GM18951 (cell line): ENCODE measurements around the gene MYO7A.

ENCODE experiments used
- POLR2A ChIP-seq: IDR thresholded peaks from 4 replicates; pipeline ENCODE4 v1.6.1; 2011; ENCODE audit warnings: mild to moderate bottlenecking; ENCODE audit not compliant: insufficient read length, insufficient read depth; ENCODE audit errors: extremely low read depth
- in situ Hi-C: fragments of 300-500 bp; cut with MboI; formaldehyde crosslinking; loops from one replicate; pipeline ENCODE4 v1.12.0; 2022; ENCODE audit warnings: low sequenced_read_pairs, mixed read lengths, inconsistent platforms; ENCODE audit not compliant: unreplicated experiment

MYO7A gene

DNA sequence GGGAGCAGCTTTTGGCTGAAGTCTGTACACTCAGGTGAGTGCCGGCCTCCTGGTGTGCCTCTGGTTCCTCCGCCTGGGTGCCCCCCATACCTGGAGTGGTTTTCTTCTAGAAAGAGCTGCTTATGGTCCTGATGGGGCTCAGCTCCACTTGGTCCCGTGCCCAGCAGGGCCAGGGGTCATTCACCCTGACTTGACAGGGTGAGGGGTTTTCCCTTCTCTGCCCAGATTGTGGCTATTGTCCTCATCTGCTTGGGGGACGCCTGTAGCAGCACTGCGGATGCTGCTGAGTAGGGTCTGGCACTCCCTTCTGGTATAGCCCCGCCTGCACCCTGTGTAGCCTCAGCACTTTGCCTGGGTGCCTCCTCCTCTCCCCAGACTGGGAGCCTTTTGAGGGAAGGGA, 17.2 kb upstream of the MYO7A start:
- in situ Hi-C loops: no loop called here
- no peak for TF ChIP-seq POLR2A

DNA sequence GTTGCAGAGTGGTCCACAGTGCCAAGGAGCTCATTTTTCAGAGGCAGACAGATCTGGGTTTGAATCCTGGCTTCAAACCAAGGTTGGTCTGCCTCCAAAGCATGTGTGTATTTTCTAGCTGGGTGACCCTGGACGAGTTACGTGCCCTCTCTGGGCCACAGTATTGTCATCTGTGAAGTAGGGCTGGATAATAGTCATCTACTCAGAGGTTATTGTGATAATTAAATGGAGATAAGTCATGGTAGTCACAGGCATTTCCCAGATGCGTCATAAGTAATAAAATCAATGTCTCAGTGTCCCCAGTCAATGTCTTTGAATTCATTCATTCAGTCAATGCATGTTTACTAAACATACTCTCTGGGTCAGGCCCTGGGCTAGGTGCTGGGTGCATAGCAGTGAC, 16.8 kb upstream of the MYO7A start:
- in situ Hi-C loops: no loop called here
- TF ChIP-seq POLR2A: no peak

DNA sequence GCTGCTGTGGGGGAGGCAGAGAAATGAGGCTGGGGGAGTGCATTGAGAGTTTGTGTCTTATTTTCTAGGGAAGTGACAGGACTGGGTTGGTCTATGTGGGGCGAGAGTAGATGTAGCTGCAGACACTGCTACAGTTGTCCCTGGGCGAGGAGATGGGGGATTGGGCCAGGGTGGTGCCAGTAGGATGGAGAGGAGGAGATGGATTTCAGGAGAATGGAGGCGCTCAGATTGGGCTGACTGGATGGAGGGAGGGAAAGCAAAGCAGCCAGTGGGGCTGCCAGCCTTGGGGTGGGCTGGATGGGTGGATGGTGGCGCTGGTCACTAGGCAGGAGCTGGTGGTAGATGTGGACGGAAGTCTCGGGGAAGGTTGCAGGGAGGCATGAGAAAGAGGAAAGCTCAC, 16.1 kb upstream of the MYO7A start:
- in situ Hi-C loops: no loop called here
- no peak for TF ChIP-seq POLR2A

DNA sequence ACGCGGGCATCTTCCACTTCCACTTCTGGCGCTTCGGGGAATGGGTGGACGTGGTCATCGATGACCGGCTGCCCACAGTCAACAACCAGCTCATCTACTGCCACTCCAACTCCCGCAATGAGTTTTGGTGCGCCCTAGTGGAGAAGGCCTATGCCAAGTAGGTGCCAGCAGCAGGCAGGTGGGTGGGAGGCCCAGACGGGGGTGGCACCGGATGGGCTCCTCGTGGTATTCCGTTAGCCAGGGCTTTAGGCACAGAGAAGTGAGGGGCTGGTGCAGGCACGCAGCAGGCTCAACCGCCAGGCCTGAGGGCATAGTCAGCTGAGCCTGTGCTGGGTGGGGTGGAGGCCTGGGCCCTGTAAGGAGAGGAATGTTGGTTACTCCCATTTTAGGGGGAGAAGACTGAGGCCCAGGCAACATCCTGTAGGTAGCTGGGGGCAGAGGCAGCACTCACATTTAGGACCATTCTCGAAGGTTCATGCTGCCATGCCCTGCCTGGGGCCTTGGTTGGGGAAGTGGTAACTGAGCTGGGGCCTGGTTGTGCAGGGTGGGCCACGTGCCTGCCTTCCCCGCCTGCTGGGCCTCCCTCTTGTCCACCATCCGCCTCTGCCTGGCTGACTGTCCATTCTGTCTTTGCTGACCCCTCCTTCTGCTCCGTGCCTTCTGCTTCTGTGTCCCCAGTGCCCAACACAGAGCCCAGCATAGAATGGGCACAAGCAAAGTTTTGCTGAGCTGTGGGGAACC, 15.2 kb upstream of the MYO7A start:
- in situ Hi-C loops: no loop called here
- no peak for TF ChIP-seq POLR2A

DNA sequence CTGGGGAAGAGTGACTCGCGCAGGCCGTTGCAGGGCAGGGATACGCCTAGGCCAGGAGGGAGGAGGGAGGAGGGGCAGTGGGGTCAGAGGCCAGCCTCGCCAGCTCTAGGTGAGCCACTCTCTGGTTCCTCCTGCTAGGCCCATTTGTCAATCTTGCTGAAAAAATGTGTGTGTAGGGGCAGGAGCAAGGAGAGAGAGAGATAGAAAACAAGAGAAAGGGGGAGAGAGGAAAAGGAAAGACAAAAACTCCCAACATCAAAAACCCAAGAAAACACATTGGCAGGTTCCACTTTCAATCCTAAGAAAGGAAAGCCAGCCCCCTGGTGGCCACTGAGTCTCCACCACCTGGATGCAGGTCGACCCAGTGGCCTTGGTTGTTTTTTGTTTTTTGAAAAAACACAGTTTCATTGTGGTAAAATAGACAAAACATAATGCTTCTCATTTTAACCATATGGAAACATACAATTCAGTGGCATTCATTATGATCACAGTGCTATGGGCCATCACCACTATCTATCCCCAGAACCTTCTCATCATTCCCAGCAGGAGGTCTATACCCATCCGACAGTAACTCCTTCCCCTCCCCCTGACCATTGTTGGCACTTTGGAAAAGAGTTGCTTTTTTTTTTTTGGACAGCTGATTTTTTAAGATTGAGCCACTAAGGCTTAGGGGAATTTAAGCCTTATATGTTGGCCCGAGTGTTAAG, 14.5 kb upstream of the MYO7A start:
- TF ChIP-seq POLR2A: no peak
- in situ Hi-C loops: no loop called here

DNA sequence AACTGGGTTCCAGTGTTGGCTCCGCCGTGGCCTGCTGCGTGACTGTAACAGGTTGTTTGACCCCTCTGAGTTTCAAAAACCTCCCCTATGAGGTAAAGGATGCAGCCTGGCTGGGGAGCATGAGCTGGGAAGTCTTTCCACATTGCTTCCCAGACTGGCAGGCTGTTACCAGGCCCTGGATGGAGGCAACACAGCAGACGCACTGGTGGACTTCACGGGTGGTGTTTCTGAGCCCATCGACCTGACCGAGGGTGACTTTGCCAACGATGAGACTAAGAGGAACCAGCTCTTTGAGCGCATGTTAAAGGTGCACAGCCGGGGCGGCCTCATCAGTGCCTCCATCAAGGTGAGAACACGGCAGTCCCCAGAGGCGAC, 14.0 kb upstream of the MYO7A start:
- no peak for TF ChIP-seq POLR2A
- in situ Hi-C loops: no loop called here

DNA sequence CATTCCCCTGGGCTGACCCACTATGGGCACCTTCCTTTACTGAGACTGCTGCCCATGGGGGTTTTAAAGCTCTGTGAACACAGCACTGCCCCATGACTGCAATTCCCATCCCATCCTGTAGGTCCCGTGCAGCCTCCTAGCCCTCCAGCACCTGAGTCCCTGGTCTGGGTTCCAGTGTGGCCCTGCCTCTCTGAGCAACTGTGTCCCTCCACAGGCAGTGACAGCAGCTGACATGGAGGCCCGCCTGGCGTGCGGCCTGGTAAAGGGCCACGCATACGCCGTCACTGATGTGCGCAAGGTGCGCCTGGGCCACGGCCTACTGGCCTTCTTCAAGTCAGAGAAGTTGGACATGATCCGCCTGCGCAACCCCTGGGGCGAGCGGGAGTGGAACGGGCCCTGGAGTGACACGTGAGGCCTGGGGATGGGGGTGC, 12.8 kb upstream of the MYO7A start:
- in situ Hi-C loops: no loop called here
- no peak for TF ChIP-seq POLR2A

DNA sequence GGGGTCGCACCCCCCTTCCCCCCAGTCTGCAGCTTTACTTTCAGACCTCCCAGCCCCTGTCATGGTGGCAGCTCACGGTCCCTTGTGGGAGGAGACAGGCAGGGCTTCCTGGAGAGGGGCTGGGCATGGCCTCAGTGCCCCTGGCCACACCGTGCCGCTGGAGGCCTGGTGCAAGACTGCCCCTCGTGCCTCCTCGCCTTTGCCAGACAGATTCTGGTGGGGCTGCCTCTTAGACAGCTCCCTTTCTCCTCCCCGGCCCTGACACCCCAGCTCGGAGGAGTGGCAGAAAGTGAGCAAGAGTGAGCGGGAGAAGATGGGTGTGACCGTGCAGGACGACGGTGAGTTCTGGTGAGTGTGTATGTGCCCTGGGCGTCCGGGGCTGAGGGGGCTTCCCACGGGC, 12.1 kb upstream of the MYO7A start:
- in situ Hi-C loops: no loop called here
- no peak for TF ChIP-seq POLR2A

DNA sequence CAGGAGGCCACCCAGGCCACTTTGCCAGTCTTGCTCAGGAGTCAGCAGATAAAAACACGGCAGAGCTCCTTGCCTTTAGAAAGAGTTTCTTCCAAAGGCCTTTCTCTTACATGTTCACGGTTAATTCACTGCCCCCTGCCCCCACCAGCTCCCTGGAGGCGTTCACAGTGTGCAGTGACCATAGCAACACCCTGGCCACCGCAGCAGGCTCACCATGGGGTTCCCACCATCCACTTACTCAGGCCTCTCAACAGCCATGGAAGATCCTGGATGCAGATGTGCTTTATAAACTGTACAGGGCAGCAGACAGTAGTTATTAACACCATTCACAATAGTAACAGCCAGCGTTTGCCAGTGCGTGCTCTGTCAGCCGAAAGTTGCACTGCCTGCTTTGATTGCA, 10.6 kb upstream of the MYO7A start:
- in situ Hi-C loops: no loop called here
- TF ChIP-seq POLR2A: no peak

DNA sequence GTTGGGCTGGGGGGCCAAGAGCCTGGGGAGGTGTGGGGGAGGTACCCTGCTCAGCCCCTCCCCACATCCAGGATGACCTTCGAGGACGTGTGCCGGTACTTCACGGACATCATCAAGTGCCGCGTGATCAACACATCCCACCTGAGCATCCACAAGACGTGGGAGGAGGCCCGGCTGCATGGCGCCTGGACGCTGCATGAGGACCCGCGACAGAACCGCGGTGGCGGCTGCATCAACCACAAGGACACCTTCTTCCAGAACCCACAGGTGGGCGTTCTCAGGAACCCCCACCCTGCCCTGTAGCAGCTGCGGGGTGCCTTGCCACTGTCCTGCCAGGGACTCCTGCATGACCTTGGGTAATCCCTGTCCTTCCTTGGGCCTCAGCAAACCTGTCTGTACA, 10.0 kb upstream of the MYO7A start:
- TF ChIP-seq POLR2A: no peak
- in situ Hi-C loops: no loop called here

DNA sequence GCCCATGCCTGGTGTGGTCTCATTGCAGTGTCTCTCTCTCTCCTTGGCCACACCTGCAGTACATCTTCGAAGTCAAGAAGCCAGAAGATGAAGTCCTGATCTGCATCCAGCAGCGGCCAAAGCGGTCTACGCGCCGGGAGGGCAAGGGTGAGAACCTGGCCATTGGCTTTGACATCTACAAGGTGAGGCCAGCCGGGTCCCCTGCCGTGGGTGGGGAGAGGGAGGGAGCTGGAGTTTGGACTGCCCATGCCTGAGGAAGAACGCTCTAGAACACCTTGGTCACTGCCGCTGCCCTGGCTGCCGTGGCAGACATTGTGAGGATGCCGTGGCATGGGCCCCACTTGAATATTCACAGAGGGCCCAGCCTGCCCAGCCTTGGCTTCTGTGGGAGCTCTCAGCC, 9.1 kb upstream of the MYO7A start:
- in situ Hi-C loops: no loop called here
- TF ChIP-seq POLR2A: no peak

DNA sequence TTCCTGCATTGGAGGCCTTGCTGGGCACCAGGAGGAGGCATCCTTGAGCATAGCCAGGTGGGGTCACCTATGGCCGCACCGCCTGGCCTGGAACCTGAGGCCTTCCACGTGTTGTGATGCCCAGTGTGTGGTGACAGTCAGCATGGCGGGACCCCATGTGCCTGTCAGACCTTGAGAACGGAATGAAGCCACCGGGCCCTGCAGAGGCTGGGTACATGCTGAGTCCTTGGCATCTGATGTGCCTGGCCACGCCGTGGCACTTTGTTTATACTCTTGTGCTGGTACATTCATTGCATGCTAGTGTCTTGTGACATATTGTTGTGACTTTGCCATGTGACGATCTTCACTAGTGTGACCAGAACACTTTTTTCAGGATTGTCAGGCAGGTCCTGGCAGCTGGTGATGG, 8.5 kb upstream of the MYO7A start:
- in situ Hi-C loops: no loop called here
- TF ChIP-seq POLR2A: no peak

DNA sequence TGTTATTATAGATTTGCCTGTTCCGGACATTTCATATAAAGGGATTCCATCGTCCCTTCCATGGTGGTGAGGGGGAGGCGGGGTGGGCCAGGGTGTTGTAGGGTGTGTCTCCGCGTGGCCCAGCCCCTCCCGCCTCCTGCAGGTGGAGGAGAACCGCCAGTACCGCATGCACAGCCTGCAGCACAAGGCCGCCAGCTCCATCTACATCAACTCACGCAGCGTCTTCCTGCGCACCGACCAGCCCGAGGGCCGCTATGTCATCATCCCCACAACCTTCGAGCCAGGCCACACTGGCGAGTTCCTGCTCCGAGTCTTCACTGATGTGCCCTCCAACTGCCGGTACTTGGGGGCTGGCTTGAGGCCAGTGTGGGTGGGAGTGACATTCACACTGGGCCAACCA, 7.5 kb upstream of the MYO7A start:
- no peak for TF ChIP-seq POLR2A
- in situ Hi-C loops: no loop called here

DNA sequence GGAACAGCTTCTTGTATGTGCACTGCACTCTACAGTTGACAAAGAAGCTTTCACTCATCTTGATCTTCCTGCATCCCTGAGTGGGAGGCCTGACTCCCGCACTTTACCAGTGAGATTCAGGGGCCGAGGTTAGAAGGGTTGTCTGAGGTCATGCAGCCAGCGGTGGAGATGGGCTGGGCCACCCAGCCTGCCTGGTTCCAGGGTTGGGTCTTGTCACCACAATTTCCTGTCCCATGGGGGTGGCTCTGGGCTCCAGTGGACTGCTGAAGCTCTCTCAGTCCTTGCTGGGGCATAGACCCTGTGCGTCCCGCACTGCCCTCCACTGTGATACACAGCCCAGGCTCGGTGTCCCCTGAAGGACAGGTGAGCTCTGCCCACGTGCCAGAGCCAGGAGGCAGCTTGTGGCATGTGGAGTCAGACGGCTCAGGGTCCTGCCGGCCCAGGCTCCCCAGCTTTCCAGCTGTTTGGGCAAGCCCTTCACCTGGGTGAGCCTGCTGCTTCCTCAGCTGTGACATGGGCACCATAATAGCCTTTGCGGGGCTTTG, 6.9 kb upstream of the MYO7A start:
- in situ Hi-C loops: no loop called here
- no peak for TF ChIP-seq POLR2A
